Esophagus squamous epithelium (tissue), 5 donors: ENCODE results near the gene ZNRF1. TPM values are rescaled to one million over a fixed set of nuclear protein-coding genes. Genes with fewer than 3 reads are reported as not detected.
A peak's percentile ranks its signal among the peaks of the same experiment; 100 is the strongest.

Experiments used
- DNase-seq: peaks from one replicate; lab custom pipeline; 2025; lab: John Stamatoyannopoulos, UW
- H3K27ac ChIP-seq, 4 donors: fragments of 200-600 bp; sonication (generic); one replicate each; pipeline ENCODE4 v1.5.1; 2016 to 2019; ENCODE audit warnings: mild to moderate bottlenecking in 1 of 4
- H3K27me3 ChIP-seq, 4 donors: fragments of 200-600 bp; sonication (generic); 1 replicate in 3 of 4; 2 replicates in 1 of 4; pipeline versions ENCODE4 v1.5.1 to v1.6.0; 2017 to 2021; ENCODE audit warnings: antibody characterized with exemption in 1 of 4
- H3K36me3 ChIP-seq, 3 donors: fragments of 200-600 bp; sonication (generic); one replicate each; pipeline ENCODE4 v1.5.1; 2016 to 2019
- H3K4me1 ChIP-seq, 3 donors: fragments of 200-600 bp; sonication (generic); one replicate each; pipeline ENCODE4 v1.5.1; 2017 to 2019
- H3K4me3 ChIP-seq, 4 donors: fragments of 200-600 bp; sonication (generic); 1 replicate in 3 of 4; 2 replicates in 1 of 4; pipeline ENCODE4 v1.5.1; 2016 to 2019; ENCODE audit warnings: mild to moderate bottlenecking in 2 of 4, moderate library complexity in 1 of 4
- H3K9me3 ChIP-seq, 3 donors: fragments of 200-600 bp; sonication (generic); one replicate each; pipeline ENCODE4 v1.5.1; 2016 to 2019
- CTCF ChIP-seq, 6 experiments: fragments of 450-650 bp in 4 of 6; fragments of 200-600 bp in 2 of 6; sonication (generic) in 2 of 6; IDR thresholded peaks; one replicate each; pipeline ENCODE4 v1.5.1; 2016 to 2019; ENCODE audit warnings: antibody characterized with exemption in 6 of 6, mild to moderate bottlenecking in 4 of 6, moderate library complexity in 4 of 6
- POLR2A ChIP-seq, 4 donors: fragments of 450-650 bp; IDR thresholded peaks; one replicate each; pipeline ENCODE4 v1.6.1; 2017; ENCODE audit warnings: antibody characterized with exemption in 4 of 4, mild to moderate bottlenecking in 4 of 4, moderate library complexity in 3 of 4
- WGBS, 2 donors: methylation state at CpG; one replicate each; pipeline ENCODE4 v1.1.5; 2018; 5-methylcytosine and 5-hydroxymethylcytosine counted together
- intact Hi-C: fragments of 100-400 bp; cut with DNase I; formaldehyde crosslinking; loops from one replicate; pipeline ENCODE4 v1.15.0; 2022
- total RNA-seq, 4 donors: library from RNA; depleted of rRNA; stranded (reverse); fragments of >200 nt; gene quantifications; one replicate each; pipeline ENCODE4 v1.1.0, GENCODE V29; 2016
- donor health status: DM: yes; HTN: yes; CAD: no.

Gene ZNRF1
- total RNA-seq, 4 donors from 2014 or later, result 28.0 to 67.4 (median 33.5) TPM

GRCh38 chr16:75114946-75115825 is 116.4 kb downstream of the ZNRF1 start:
- DNase-seq, result no peak
- H3K27ac ChIP-seq, result peak overlapping the region in 1 of 4 donors; percentile 58
- no peaks in the 10 kb centered on the region for H3K27me3 ChIP-seq
- no peaks in the 10 kb centered on the region for H3K9me3 ChIP-seq
- WGBS, 2 donors, result 33 to 63% methylated on average over 12 to 18 of the region's 45 CpGs
- peaks cover 28 to 63% (median 28%) of the 10 kb centered on the region in 3 donors for H3K4me1 ChIP-seq
- no peaks in the 10 kb centered on the region for H3K36me3 ChIP-seq
- TF ChIP-seq CTCF (IDR thresholded peaks at IDR 0.05), result no peak
- TF ChIP-seq POLR2A (IDR thresholded peaks at IDR 0.05), result no peak
- H3K4me3 ChIP-seq, result peak overlapping the region in 3 of 4 donors; percentile 48 to 62 (median 50)
- intact Hi-C loops, result loop anchor here (10.0 kb wide), 1 partner anchor 410 kb away; the partner anchor contains the start of gene MLKL

- Histone ChIP-seq H3K36me3 (no peaks in the 10 kb centered on the region), H3K4me3 (peak within 1 kb of the TSS; percentile 33 to 62 (median 49)), H3K27ac (peak within 1 kb of the TSS in 3 of 4 donors; percentile 17 to 63 (median 58)), H3K27me3 (no peaks in the 10 kb centered on the region), H3K9me3 (peaks cover 0 to 7% (median 4%) of the 10 kb centered on the region in 3 donors), H3K4me1 (peaks cover 16 to 52% (median 19%) of the 10 kb centered on the region in 3 donors)
- intact Hi-C loops, result loop anchor here (10.0 kb wide), 1 partner anchor 411 kb away; the partner anchor contains the start of gene MLKL
- TF ChIP-seq POLR2A (IDR thresholded peaks at IDR 0.05) (peak in 1 of 4 donors; percentile 62), CTCF (IDR thresholded peaks at IDR 0.05) (no peak)
- no peak for DNase-seq
- 16 to 22% methylated on average over 3 to 5 of the region's 15 CpGs for WGBS, 2 donors
These were observed 117.5 kb downstream of the ZNRF1 start, which contains the start of gene LDHD for GRCh38 chr16:75116081-75116910. TSS of gene LDHD (minus strand) at chr16:75116780. CDS start at chr16:75116720, 60 bp downstream.

DNA sequence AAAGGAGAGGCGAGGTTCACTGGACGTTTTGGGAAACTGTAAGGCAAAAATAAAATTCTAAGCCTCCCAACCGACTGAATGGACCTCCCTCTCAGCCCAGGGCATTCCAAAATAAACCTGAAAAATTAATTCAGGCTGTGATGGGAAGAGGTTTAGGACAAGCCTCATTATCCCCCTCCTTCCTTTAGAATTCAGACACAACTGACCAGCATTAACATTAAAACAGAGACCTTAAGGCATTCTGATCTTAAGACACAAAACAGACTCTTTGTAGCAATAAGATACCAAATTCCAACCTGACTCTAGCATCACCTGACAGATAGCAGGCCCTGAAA is 118.1 kb downstream of the ZNRF1 start:
- Histone ChIP-seq H3K4me3 (peak overlapping the region in 3 of 4 donors; percentile 48 to 62 (median 50)), H3K36me3 (no peaks in the 10 kb centered on the region), H3K27ac (no peak overlapping the region), H3K9me3 (peaks cover 0 to 13% (median 10%) of the 10 kb centered on the region in 3 donors), H3K27me3 (no peaks in the 10 kb centered on the region), H3K4me1 (peaks cover 11 to 46% (median 19%) of the 10 kb centered on the region in 3 donors)
- no peak for TF ChIP-seq CTCF (IDR thresholded peaks at IDR 0.05)
- no peak for TF ChIP-seq POLR2A (IDR thresholded peaks at IDR 0.05)
- 12 to 50% methylated on average over 3 of the region's 3 CpGs for WGBS, 2 donors
- no peak for DNase-seq
- intact Hi-C loops, result loop anchor here (10.0 kb wide), 1 partner anchor 412 kb away; the partner anchor contains the start of gene MLKL

- no peaks in the 10 kb centered on the region for H3K36me3 ChIP-seq
- H3K9me3 ChIP-seq, result peaks cover 0 to 24% (median 18%) of the 10 kb centered on the region in 3 donors
- peaks cover 10 to 28% (median 19%) of the 10 kb centered on the region in 3 donors for H3K4me1 ChIP-seq
- TF ChIP-seq POLR2A (IDR thresholded peaks at IDR 0.05) (no peak), CTCF (IDR thresholded peaks at IDR 0.05) (no peak)
- H3K4me3 ChIP-seq, result no peak overlapping the region
- intact Hi-C loops, result loop anchor here (10.0 kb wide), 1 partner anchor 414 kb away; the partner anchor contains the start of gene MLKL
- no peaks in the 10 kb centered on the region for H3K27me3 ChIP-seq
- WGBS, 2 donors, result 82 to 85% methylated on average over 6 of the region's 6 CpGs
- no peak overlapping the region for H3K27ac ChIP-seq
- no peak for DNase-seq
These were observed 120.2 kb downstream of the ZNRF1 start for GRCh38 chr16:75118943-75119539.
